ENCODE results near the gene ZNF184.

Gene ZNF184

DNA sequence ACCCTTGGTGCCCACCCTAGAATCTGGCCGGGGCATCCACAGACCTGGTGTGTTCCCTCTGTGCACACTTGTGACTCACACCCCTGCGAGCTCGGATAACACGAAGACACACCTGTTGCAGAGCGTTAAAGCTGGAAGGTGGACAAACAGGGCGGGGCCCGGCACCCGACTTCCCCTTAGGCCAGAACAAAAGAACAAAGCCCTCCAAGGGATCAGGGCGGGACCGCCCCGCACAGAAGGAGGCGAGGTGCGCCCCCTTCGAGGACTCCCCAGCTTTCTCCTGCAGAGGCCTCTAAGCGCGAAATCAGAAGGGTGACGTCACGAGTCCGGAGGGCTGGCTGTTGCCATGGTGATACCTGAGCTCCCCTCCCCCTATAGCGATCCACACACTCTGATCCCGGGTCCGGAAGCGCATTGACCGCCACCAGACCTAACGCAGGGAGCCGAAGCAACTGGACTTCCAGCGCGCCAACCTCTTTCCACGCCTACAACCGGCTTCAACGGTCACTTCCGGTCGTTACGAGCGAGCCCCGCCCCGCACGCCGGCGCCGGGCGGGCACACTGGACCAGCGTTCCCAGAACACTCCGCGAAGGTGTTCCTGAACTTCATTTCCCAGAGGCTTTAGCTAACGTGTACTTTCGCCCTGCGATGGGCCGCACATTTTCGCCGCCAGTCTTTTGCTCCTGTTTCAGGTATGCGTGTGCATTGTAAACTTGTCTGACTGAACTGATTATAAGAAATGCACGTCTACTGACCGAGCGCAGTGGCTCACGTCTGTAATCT lies at the start of gene ZNF184:
TSS of gene ZNF184 (minus strand) at position 489 of the 784 bp plus-strand sequence. CDS start 811 bp downstream, outside the sequence.
- peak; percentile 99 for DNase-seq

DNA sequence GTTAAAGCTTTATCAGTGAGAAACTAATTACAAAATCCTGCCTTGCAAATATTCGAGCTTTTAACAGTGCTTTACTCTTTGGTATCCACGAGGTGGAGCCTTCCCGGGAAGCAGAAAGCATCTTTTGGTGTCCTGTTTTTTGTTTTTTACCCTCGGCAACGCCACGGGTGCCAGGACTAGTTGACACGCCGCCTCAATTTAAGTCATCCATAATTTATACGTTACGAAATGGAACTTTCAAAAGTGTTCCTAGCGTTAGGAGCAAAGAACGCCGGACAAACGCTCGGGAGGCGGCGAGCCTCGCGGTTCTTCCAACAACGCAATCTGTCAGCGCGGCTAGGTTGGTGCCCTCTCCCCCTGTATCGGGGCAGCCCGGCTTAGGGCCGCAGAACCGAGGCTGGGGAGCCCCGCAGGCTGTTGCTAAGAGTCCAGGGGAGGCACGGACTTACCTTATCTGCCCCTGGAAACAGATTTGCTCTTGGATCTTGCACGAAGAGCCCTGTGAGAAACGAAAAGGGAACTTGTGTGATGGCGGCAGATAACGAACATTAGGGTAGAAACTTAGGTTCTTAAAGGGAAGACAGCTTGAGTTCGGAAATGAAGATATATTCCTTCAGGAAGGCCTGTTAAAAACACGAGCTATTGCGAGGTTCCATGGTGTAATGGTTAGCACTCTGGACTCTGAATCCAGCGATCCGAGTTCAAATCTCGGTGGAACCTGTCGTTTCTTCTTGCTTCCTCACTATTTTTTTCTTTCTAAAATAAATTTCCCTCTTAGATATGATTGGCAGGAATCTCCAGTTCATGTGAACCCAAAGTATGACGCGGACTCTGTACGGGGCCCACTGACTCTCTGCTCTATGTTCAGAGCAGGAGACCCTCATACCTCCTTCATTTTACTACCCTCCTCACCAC lies 46.2 kb upstream of the ZNF184 start:
- DNase-seq, result peak; percentile 97

DNA sequence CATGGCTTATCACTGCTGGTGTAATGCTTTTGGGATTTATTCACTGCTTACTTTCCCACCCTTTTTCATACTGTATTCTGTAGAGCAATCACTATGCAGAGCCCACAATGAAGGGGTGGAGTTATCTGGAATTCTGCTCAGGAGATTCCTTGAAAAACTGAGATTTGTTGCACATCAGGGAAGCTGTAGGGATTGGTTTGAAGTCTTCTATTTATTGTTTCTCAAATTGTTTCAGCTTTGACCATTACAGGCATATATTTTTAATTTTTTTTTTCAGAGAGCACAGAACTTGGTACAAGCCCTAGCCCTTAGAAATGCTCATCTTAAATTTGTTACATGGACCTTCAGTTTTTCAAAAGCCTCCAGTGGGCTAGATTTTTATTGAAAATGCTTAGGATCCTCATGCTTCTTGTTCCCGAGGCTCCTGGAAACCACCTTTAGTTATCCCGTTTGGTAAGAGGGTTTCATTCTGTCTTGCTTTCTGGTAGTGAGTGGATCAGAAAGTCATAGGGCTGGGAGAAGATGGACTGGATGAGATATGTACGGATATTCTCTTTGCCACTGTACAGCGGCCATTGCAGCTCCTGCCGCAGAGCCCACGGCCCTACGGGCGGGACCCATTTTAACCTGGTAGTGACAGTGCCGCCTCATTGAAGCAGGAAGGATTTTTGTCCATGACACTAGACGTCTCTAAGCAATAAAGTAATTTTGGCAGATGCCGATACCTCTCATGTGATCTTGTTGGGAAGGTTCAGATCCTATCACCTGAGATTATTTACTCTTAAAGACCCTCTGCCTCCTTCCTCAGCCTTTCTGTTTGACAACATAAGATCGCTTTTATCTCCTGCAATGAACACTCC lies 45.3 kb upstream of the ZNF184 start:
- DNase-seq, result no peak

DNA sequence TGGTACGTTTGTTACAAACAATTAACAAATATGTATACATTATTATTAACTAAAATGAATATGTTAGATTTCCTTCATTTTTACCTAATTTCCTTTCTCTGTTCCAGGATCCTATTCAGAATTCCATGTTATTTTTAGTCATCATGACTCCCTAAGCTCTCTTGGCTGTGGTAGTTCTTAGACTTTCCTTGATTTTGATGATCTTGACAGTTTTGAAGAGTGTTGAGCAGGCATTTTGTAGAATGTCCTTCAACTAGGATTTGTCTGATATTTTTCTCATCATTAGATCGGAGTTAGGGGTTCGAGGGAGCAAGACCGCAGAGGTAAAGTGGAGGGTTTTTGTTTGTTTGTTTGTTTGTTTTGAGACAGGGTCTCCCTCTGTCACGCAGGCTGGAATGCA lies 44.3 kb upstream of the ZNF184 start:
- DNase-seq, result no peak

DNA sequence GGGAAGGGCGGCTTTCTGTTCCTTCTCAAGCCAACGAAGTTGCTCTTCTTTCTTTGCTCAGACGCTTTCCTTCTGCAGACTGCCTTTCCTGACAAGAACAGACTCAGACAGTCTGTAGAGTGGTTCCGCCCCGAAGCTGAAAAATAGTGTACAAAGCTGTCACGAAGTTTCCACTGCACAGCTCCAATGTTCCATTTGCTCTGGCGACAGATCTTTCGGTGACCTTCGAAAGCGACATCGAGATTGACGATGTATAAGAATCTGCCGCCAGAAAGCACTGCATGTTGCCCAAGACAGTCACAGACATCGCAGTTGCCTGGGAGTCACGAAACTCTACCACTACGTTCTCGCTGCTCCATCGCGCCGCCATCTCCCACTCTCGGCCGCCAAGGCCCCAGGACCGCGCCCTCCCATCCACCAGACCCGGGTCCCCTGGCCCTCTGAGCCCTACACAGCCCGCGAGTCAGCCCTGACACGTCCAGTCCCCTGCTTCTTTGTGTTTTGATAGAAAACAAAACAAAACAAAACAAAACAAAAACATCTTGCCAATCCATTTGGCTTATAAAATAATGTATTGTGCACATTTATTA lies 42.1 kb upstream of the ZNF184 start:
- DNase-seq, result no peak

DNA sequence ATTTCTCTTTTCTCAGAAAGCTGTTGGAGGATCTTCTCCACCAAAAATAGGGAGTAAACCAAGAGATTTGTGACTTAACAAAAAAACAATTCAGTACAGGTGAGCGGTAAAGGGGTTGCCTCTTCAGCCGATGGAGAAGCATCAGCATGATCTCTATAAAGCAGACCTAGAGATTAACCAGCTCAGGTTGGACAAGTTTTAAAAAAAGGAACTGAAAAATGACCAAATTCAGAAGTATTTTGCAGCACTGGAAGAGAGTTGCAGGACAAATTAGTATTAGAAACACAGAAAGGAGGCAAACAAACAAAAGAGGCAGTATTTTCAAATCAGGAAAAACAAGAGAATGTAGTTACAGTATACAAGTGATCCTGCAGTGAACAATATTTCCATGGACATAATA lies 39.6 kb upstream of the ZNF184 start:
- no peak for DNase-seq

DNA sequence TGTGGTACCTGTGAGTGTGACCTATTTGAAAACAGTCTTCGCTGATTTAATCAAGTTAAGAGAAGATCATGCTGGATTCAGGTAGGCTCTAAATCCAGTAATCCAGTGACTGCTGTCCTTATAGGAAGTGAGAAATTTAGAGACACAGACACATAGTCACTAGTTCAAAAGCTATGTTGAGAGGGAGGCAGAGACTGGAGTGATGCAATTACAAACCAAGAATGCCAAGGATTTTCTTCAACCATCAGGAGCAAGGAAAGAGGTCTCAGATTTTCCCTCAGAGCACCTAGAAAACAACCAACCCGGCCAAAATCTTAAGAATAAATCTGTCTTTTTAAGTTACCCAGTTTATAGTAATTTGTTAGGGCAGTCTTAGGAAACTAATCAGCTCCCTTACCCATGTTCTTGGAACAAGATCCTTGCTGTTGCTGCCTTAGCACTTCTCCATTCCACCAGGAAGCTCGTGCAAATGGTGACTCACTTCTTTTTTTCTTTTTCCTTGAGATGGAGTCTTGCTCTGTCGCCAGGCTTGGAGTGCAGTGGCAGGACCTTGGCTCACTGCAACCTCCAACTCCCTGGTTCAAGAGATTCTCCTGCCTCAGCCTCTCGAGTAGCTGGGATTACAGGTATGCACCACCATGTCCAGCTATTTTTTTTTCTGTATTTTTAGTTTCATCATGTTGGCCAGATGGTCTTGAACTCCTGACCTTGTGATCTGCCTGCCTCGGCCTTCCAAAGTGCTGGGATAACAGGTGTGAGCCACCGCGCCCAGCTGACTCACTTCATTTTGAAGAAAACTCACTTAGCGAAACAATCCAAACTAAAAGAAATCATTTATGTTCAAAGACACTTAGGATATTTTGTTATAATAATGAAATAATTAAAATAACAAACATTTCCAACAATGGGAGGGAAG lies 34.4 kb upstream of the ZNF184 start:
- DNase-seq, result peak; percentile 38

DNA sequence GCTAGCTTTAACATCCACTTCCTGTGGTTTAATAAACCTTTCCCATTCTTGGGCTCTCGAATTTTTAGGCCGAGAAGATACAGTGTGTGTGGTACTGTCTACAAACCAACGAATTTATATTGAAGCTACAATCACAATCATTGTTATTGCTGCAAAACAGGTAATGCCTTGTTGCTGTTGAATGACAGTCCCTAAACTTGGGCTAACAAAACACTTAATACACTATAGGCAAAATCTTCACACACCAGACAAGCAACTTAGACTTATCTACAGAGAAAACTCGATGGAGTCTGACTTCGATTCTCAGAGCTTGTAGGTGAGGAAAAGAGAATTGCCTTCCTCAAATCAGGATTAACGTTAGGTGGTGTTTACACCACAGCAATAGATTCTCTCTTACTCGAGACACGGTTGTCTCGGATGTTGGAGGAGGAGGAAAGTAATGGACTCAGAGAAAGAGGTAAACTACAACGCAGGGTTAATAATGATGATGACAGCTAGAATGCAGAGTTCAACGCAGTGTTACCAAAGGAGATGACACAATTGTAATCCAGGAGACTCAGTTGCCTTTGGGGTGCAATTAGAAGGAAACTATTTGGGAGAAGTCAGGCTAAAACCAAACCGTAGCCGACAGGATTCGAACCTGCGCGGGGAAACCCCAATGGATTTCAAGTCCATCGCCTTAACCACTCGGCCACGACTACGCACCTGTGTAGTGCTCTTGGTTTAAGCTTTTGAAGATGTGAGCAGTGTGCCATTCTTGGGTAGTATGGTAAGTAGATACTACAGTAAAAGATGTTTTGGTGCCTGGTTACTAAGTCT lies 32.5 kb upstream of the ZNF184 start:
- peak; percentile 57 for DNase-seq

DNA sequence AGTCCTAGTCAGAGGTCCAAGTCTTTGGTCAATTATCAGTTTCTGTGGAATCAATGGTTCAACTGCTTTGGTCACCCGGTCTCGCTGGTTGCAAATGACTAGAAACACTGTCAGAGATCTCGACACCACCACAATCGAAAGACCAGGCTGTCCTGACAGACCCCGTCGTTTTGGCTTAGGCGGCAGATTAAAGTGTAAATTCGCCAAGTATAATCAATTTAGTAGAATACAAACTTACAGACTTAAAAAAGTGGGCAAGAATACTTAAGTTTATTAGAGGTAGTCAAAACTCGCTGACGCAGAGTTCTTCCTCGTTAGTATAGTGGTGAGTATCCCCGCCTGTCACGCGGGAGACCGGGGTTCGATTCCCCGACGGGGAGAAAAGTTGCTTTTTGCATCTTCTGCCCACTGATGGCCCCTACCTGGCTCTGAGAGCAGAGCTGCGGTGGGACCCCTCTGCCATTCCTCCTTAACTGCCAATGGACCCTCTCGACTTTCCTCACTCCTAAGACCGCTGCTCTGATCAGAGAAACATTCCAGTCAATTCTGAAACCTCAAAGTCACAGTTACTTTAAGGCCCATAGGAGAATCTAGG lies 30.6 kb upstream of the ZNF184 start:
- DNase-seq, result peak; percentile 95

DNA sequence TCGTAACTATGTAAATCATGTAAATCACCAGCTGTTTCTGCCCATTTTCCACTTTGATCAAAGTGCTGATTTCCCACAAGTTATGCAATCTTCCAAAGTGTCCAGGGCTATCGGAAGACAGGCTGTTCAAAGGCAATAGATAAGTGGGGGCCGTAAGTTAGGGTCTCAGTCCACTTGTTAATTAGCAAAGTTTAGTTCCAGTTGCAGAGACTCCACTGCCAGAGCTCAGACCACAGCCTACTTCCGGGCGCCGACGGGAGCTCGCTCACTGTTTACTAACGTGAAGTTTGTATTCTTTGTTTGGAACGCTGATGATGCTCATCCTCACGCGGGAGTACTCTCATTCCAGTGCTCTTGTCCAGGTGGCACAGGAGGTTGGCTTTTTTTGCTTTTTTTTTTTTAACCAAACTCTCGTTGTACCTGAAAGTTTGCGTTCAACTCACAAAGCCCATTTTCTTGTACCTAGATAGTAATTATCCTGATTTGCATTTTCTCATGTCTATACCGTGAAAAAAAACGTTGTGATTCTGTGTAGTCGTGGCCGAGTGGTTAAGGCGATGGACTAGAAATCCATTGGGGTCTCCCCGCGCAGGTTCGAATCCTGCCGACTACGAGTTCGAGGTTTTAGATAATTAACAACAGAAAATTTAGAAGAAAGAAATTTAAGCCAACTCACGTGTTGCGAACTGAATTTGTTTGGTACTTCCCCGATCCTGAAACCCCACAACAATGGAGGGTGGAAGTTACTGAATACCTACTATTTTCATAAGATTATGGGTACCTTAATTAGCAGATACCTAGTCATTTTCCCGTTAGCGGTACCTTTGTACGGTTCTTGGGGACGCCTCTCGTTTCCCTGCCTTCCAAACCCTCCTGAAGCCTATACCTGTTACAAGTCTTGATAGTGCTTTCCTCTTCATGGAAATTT lies 29.9 kb upstream of the ZNF184 start:
- peak; percentile 97 for DNase-seq

DNA sequence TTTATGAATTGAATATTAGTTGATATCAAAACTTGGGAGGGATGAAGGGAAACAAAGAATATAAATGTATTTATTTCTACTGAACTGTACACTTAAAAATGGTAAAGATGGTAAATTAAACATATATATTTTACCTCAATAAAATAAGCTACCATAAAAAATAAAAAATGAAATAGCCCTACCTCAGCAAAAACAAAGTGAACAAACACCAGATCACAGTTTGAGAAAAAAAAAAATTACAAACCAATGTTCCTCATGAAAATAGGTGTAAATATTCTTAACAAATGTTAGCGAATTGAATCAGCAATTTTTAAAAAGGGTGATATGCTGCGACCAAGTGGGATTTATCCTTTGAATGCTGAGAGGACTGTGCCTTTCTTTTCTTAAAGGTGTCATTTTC lies 28.3 kb upstream of the ZNF184 start:
- no peak for DNase-seq

DNA sequence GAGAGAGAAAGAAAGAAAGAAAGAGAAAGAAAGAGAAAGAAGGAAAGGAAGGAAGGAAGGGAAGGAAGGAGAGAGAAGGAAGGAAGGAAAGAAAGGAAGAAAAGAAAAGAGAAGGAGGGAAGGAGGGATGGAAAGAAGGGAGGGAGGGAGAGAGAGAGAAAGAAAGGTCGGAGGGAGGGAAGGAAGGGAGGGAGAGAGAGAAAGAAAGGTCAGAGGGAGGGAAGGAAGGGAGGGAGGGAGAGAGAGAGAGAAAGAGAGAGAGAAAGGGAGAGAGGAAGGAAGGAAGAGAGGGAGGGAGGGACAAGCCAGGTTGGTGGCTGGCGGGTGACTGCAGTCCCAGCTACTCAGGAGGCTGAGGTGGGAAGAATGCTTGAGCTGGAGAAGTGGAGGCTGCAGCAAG lies 27.3 kb upstream of the ZNF184 start:
- no peak for DNase-seq

DNA sequence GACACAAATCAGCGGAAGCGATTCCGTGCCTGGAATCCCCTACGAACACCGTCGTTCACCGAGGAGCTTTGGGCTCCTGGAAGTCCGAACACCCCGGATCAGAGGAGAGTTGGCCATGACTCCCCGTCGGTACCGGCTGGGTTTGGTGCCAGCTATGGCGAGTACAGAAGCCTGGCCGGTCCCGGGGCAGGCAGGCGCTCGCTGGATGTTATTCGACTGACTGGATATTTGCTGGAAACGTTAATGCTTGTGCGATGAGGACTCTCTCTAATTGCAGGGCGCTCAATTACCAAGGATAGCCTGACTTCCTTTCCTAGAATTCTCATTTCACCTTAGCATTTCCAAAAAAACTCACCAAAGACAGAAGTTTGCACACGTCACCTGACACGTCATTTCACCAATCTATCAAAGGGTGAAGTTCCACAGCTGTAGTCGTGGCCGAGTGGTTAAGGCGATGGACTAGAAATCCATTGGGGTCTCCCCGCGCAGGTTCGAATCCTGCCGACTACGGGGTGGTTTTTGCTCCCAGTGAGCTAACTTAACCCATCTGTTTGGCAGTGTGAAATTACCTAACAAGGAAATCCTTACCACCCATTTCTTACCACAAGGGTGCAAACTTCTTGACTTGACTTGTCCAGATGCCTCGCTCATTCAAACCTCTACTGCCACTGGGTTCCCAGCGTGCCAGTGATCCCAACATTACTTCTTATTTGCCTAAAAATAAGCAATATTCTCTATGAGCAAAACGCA lies 22.7 kb upstream of the ZNF184 start:
- DNase-seq, result peak; percentile 96

DNA sequence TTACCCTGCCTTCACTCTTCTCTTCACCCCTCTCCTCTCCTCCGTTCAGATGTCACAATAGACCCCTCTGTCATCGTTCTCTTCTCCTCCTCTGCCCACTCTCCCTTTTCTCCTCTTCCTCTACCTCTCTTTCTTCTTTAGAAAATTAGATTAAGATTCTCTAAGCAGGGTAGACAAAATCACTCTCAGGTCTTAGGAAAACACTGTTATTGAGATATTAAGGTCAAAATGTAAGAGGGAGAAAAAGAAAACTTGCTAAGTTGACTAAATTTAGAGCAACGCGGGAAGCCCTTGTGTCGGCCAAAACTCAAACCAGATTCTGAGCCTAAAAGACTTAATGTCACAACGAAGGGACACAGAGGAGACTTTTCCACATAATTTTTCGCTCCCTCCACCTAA lies 22.1 kb upstream of the ZNF184 start:
- DNase-seq, result peak; percentile 74

DNA sequence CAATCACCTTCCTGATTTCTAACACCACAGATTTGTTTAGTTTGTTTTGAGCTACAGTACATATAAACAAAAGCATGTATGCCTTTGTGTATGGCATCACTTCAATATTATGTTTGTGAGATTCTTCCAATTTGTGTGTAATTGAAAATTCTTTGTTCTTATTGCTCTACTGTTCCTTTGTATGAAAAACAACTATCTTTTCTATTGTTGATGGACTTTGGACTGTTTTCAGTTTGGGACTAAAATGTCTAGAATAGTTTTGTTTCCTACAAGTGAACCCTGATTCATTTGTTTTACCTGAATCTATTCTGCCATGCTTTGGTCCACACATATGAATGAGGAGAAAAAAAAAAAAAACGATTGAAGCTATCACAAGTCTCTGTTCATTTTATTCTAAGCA lies 21.2 kb upstream of the ZNF184 start:
- DNase-seq, result no peak

DNA sequence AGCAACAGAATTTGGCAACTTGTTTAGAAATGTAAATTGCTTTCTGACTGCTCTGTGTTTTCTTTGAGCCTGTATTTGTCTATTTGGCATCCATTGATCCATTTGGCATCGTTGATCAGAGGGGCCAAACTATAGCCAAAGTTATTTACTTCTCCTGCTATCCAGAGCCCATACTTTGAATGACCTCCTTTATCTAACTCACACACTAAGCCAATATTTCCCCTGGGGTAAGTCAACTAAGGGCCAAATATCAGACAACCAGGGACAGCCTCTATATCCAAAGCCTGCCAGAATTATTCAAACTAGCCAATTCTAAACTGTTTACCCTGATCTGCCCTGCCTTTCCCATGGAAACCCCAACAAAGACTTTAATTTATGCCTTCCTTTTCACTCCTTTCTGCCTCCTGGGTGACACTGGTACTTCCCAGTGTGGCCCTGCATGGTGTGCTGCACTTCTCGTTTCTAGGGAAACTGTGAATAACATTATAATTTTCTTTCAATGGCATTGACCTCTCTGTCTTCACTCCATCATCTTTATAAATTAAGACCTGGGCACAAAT lies 19.8 kb upstream of the ZNF184 start:
- DNase-seq, result no peak

DNA sequence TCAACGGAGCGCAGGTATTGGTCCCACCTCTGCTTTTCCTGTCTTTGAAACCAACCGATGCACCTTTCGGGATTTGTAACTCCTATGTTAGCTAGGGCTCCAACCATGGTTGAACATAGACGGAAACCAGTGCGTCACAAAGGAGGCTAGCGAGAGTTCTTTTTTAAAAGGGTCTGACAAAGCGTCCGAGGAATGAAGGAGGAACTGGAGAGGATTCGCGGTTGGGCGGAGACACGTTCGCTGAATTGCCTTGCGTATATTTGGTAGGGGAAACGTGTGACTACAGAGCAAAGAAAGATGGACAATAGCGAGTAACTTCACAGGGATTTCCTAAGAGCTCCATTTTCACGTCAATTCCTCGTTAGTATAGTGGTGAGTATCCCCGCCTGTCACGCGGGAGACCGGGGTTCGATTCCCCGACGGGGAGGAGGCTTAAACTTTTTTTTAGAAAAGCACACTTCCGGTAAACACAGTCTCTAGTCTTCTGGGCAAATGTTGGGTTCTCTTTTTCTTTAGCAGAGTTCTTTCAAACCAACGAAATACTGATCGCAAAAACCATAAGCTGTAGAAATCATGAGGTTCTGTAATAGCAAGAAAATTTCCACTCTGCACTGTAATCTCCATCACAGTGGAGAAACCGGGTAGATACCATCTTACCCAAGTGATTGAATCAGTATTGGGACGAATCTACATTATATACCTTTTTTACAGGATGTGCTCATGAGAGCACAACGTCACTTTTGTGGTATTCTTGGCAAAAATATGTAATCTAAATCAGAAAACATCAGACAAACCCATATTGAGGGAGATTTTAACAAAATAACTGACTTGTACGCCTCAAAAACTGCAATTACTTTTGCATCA lies 6.6 kb upstream of the ZNF184 start:
- DNase-seq, result peak; percentile 95

Data from OCI-M1 (cell line).